Effector memory CD4-positive, alpha-beta T cell (primary cell): Measurements from ENCODE around the gene RAB11FIP3.

Experiments used
- DNase-seq, 3 donors: peaks; one replicate each; pipeline ENCODE4 v3.0.0-alpha.2; 2020
- H3K27ac ChIP-seq: 2 replicates; pipeline ENCODE4 v1.7.0; 2013; ENCODE audit warnings: mild to moderate bottlenecking, low read length, moderate library complexity; ENCODE audit not compliant: insufficient read depth, poor library complexity, severe bottlenecking
- H3K27me3 ChIP-seq: replicated peaks from 2 replicates; pipeline ENCODE4 v1.7.0; 2013; ENCODE audit warnings: mild to moderate bottlenecking, low read length; ENCODE audit not compliant: insufficient read depth, control insufficient read depth, poor library complexity, severe bottlenecking
- H3K36me3 ChIP-seq: 2 replicates; pipeline ENCODE4 v1.7.0; 2013; ENCODE audit warnings: mild to moderate bottlenecking, low read length, moderate library complexity; ENCODE audit not compliant: control insufficient read depth, insufficient read depth
- H3K4me1 ChIP-seq: 2 replicates; pipeline ENCODE4 v1.7.0; 2013; ENCODE audit warnings: low read length, mild to moderate bottlenecking; ENCODE audit not compliant: control insufficient read depth, insufficient read depth, poor library complexity, severe bottlenecking
- H3K4me3 ChIP-seq: 2 replicates; pipeline ENCODE4 v1.7.0; 2013; ENCODE audit warnings: low read length, low read depth, mild to moderate bottlenecking; ENCODE audit not compliant: insufficient read depth, poor library complexity, severe bottlenecking
- H3K9me3 ChIP-seq: 2 replicates; pipeline ENCODE4 v1.7.0; 2013; ENCODE audit warnings: mild to moderate bottlenecking, low read length, moderate library complexity; ENCODE audit not compliant: control insufficient read depth

RAB11FIP3 gene

GRCh38 chr16:519425-519824 lies 94.0 kb downstream of the RAB11FIP3 start:
- Histone ChIP-seq H3K4me1 (no peaks in the 10 kb centered on the region), H3K27ac (no peak overlapping the region), H3K4me3 (no peak overlapping the region), H3K36me3 (peaks cover 12% of the 10 kb centered on the region), H3K9me3 (no peaks in the 10 kb centered on the region), H3K27me3 (no peaks in the 10 kb centered on the region)
- no peak for DNase-seq

- Histone ChIP-seq H3K36me3 (peaks cover 12% of the 10 kb centered on the region), H3K9me3 (no peaks in the 10 kb centered on the region), H3K4me3 (no peak overlapping the region), H3K27ac (no peak overlapping the region), H3K4me1 (no peaks in the 10 kb centered on the region), H3K27me3 (no peaks in the 10 kb centered on the region)
- DNase-seq = no peak
Observed at GRCh38 chr16:519841-520687, 94.6 kb downstream of the RAB11FIP3 start.

- Histone ChIP-seq H3K4me3 (no peak overlapping the region), H3K36me3 (peaks cover 7% of the 10 kb centered on the region), H3K4me1 (peaks cover 2% of the 10 kb centered on the region), H3K9me3 (no peaks in the 10 kb centered on the region), H3K27ac (no peak overlapping the region), H3K27me3 (no peaks in the 10 kb centered on the region)
- no peak for DNase-seq
Observed at GRCh38 chr16:520847-521246, 95.4 kb downstream of the RAB11FIP3 start.

GRCh38 chr16:521381-522210 lies 96.1 kb downstream of the RAB11FIP3 start:
- DNase-seq = no peak
- Histone ChIP-seq H3K36me3 (peaks cover 3% of the 10 kb centered on the region), H3K9me3 (no peaks in the 10 kb centered on the region)

GRCh38 chr16:522320-523096 lies 97.1 kb downstream of the RAB11FIP3 start:
- Histone ChIP-seq H3K27me3 (no peaks in the 10 kb centered on the region), H3K4me1 (peaks cover 13% of the 10 kb centered on the region), H3K27ac (no peak overlapping the region), H3K9me3 (no peaks in the 10 kb centered on the region), H3K36me3 (peaks cover 3% of the 10 kb centered on the region), H3K4me3 (no peak overlapping the region)
- DNase-seq = no peak

More at GRCh38 chr16:521381-522210, 96.1 kb downstream of the RAB11FIP3 start:
- no peak overlapping the region for H3K4me3 ChIP-seq
- H3K4me1 ChIP-seq = peaks cover 9% of the 10 kb centered on the region
- H3K27me3 ChIP-seq = no peaks in the 10 kb centered on the region
- H3K27ac ChIP-seq = no peak overlapping the region

GRCh38 chr16:523097-523741 lies 97.8 kb downstream of the RAB11FIP3 start:
- no peaks in the 10 kb centered on the region for H3K9me3 ChIP-seq
- H3K36me3 ChIP-seq = peaks cover 3% of the 10 kb centered on the region
- DNase-seq = no peak
- no peaks in the 10 kb centered on the region for H3K27me3 ChIP-seq
- H3K27ac ChIP-seq = no peak overlapping the region
- H3K4me1 ChIP-seq = peaks cover 13% of the 10 kb centered on the region
- H3K4me3 ChIP-seq = no peak overlapping the region

GRCh38 chr16:524274-525040 lies 99.0 kb downstream of the RAB11FIP3 start:
- no peak overlapping the region for H3K27ac ChIP-seq
- peaks cover 3% of the 10 kb centered on the region for H3K36me3 ChIP-seq
- no peaks in the 10 kb centered on the region for H3K27me3 ChIP-seq
- no peaks in the 10 kb centered on the region for H3K9me3 ChIP-seq
- H3K4me1 ChIP-seq = peaks cover 19% of the 10 kb centered on the region
- no peak overlapping the region for H3K4me3 ChIP-seq
- DNase-seq = no peak

GRCh38 chr16:525123-525519 lies 99.7 kb downstream of the RAB11FIP3 start:
- Histone ChIP-seq H3K27me3 (no peaks in the 10 kb centered on the region), H3K4me3 (no peak overlapping the region), H3K9me3 (no peaks in the 10 kb centered on the region), H3K27ac (no peak overlapping the region), H3K36me3 (peaks cover 3% of the 10 kb centered on the region), H3K4me1 (peaks cover 25% of the 10 kb centered on the region)
- DNase-seq = no peak
